Measurements from ENCODE around the gene CAMTA1.

CAMTA1 gene

GRCh38 chr1:7077136-7077535, 291.9 kb downstream of the CAMTA1 start:
- DNase-seq (ENCODE audit: low read depth) = no peak

- DNase-seq (ENCODE audit: low read depth) = no peak
These were observed 292.7 kb downstream of the CAMTA1 start for GRCh38 chr1:7077970-7078369.

GRCh38 chr1:7079637-7080036, 294.4 kb downstream of the CAMTA1 start:
- DNase-seq (ENCODE audit: low read depth) = no peak

- DNase-seq (ENCODE audit: low read depth) = no peak
These were observed 299.1 kb downstream of the CAMTA1 start for GRCh38 chr1:7084232-7084894.

GRCh38 chr1:7085521-7085920, 300.3 kb downstream of the CAMTA1 start:
- no peak for DNase-seq (ENCODE audit: low read depth)

- no peak for DNase-seq (ENCODE audit: low read depth)
These were observed 300.9 kb downstream of the CAMTA1 start for GRCh38 chr1:7086106-7086505.

- DNase-seq (ENCODE audit: low read depth) = no peak
These were observed 302.6 kb downstream of the CAMTA1 start for GRCh38 chr1:7087888-7088287.

GRCh38 chr1:7089497-7089896, 304.2 kb downstream of the CAMTA1 start:
- no peak for DNase-seq (ENCODE audit: low read depth)

- DNase-seq (ENCODE audit: low read depth) = no peak
These were observed 308.0 kb downstream of the CAMTA1 start for GRCh38 chr1:7093297-7093696.

- DNase-seq (ENCODE audit: low read depth) = no peak
These were observed 308.8 kb downstream of the CAMTA1 start for GRCh38 chr1:7094086-7094485.

- DNase-seq (ENCODE audit: low read depth) = no peak
These were observed 309.3 kb downstream of the CAMTA1 start for GRCh38 chr1:7094509-7094908.

- no peak for DNase-seq (ENCODE audit: low read depth)
These were observed 310.2 kb downstream of the CAMTA1 start for GRCh38 chr1:7095343-7095964.

GRCh38 chr1:7097938-7098592, 312.8 kb downstream of the CAMTA1 start:
- DNase-seq (ENCODE audit: low read depth) = no peak

GRCh38 chr1:7098641-7099040, 313.4 kb downstream of the CAMTA1 start:
- DNase-seq (ENCODE audit: low read depth) = no peak

- no peak for DNase-seq (ENCODE audit: low read depth)
These were observed 315.2 kb downstream of the CAMTA1 start for GRCh38 chr1:7100479-7100878.

GRCh38 chr1:7101187-7101586, 315.9 kb downstream of the CAMTA1 start:
- no peak for DNase-seq (ENCODE audit: low read depth)

- DNase-seq (ENCODE audit: low read depth) = no peak
These were observed 318.1 kb downstream of the CAMTA1 start for GRCh38 chr1:7103361-7103782.

GRCh38 chr1:7103874-7104273, 318.6 kb downstream of the CAMTA1 start:
- no peak for DNase-seq (ENCODE audit: low read depth)

- no peak for DNase-seq (ENCODE audit: low read depth)
These were observed 319.1 kb downstream of the CAMTA1 start for GRCh38 chr1:7104339-7104738.

GRCh38 chr1:7105269-7105668, 320.0 kb downstream of the CAMTA1 start:
- no peak for DNase-seq (ENCODE audit: low read depth)

GRCh38 chr1:7106442-7107108, 321.3 kb downstream of the CAMTA1 start:
- no peak for DNase-seq (ENCODE audit: low read depth)

- DNase-seq (ENCODE audit: low read depth) = no peak
These were observed 322.0 kb downstream of the CAMTA1 start for GRCh38 chr1:7107109-7107830.

Measured in stimulated activated CD8-positive, alpha-beta memory T cell treated with anti-CD3 and anti-CD28 coated beads, Interleukin-12 subunit alpha, Interleukin-12 subunit beta, amount 100 ng/mL, for 1 hour (primary cell).